HepG2 (cell line): ENCODE measurements around the gene FAM171A2. TPM values are rescaled to one million over a fixed set of nuclear protein-coding genes. Genes with fewer than 3 reads are reported as not detected.
A peak's percentile ranks its signal among the peaks of the same experiment; 100 is the strongest.

Experiments
- CREM ChIP-seq, 2 experiments: sonication (generic) in 1 of 2; formaldehyde crosslinking in 1 of 2; IDR thresholded peaks; 2 replicates each; pipeline versions ENCODE4 v1.4.0 to v1.6.1; 2016 to 2020; ENCODE audit warnings: antibody characterized with exemption in 1 of 2, mild to moderate bottlenecking in 1 of 2, missing genetic modification reagents in 1 of 2
- CSRNP1 ChIP-seq: sonication (generic); formaldehyde crosslinking; IDR thresholded peaks from 2 replicates; pipeline ENCODE4 v1.8.1; 2023; ENCODE audit warnings: mild to moderate bottlenecking, missing genetic modification reagents
- DNMT3B ChIP-seq: conservative IDR thresholded peaks from 2 replicates; pipeline ENCODE4 v1.6.1; 2016; ENCODE audit warnings: missing biosample characterization, control low read depth
- FOXC1 ChIP-seq: sonication (generic); formaldehyde crosslinking; IDR thresholded peaks from 2 replicates; pipeline ENCODE4 v1.8.0; 2022; ENCODE audit warnings: mild to moderate bottlenecking, missing genetic modification reagents, borderline replicate concordance
- FOXK1 ChIP-seq: sonication (generic); formaldehyde crosslinking; IDR thresholded peaks from 2 replicates; pipeline ENCODE4 v1.4.0; 2020; ENCODE audit warnings: low read depth, missing genetic modification reagents, borderline replicate concordance
- HBP1 ChIP-seq: IDR thresholded peaks from 2 replicates; pipeline ENCODE4 v1.6.1; 2016; ENCODE audit warnings: low read depth, control low read depth
- MAFF ChIP-seq: IDR thresholded peaks from 2 replicates; pipeline ENCODE4 v1.6.1; 2011; ENCODE audit warnings: low read depth, low read length, improper control_type of control experiment
- MTA3 ChIP-seq: sonication (generic); formaldehyde crosslinking; IDR thresholded peaks from 2 replicates; pipeline ENCODE4 v1.4.0; 2020; ENCODE audit warnings: missing genetic modification reagents
- PAF1 ChIP-seq: IDR thresholded peaks from 2 replicates; pipeline ENCODE4 v1.6.1; 2016; ENCODE audit warnings: missing genetic modification reagents, missing compliant biosample characterization
- PITX1 ChIP-seq: sonication (generic); formaldehyde crosslinking; IDR thresholded peaks from 2 replicates; pipeline ENCODE4 v1.5.1; 2020; ENCODE audit warnings: mild to moderate bottlenecking, missing genetic modification reagents
- SATB2 ChIP-seq: sonication (generic); formaldehyde crosslinking; IDR thresholded peaks from 2 replicates; pipeline ENCODE4 v1.5.0; 2020; ENCODE audit warnings: missing genetic modification reagents
- SCMH1 ChIP-seq: sonication (generic); formaldehyde crosslinking; IDR thresholded peaks from 2 replicates; pipeline ENCODE4 v1.9.0; 2021; ENCODE audit warnings: missing genetic modification reagents, mild to moderate bottlenecking, borderline replicate concordance
- SNAI1 ChIP-seq: sonication (generic); formaldehyde crosslinking; IDR thresholded peaks from 2 replicates; pipeline ENCODE4 v1.5.0; 2020; ENCODE audit warnings: mild to moderate bottlenecking, missing genetic modification reagents, borderline replicate concordance
- SRSF1 ChIP-seq: fragments of 200-400 bp; formaldehyde crosslinking; optimal IDR thresholded peaks from 2 replicates; pipeline ENCODE3; 2017; ENCODE audit warnings: mild to moderate bottlenecking, low read depth, low read length, moderate library complexity
- TRAFD1 ChIP-seq: sonication (generic); formaldehyde crosslinking; IDR thresholded peaks from 2 replicates; pipeline ENCODE4 v1.5.1; 2020; ENCODE audit warnings: missing genetic modification reagents, mild to moderate bottlenecking, borderline replicate concordance
- U2AF2 ChIP-seq: fragments of 200-400 bp; formaldehyde crosslinking; IDR thresholded peaks from 2 replicates; pipeline ENCODE4 v1.6.1; 2017; ENCODE audit warnings: low read depth, mild to moderate bottlenecking, low read length
- ZNF160 ChIP-seq: sonication (generic); formaldehyde crosslinking; IDR thresholded peaks from 2 replicates; pipeline ENCODE4 v1.8.0; 2022; ENCODE audit warnings: mild to moderate bottlenecking, inconsistent platforms, missing genetic modification reagents
- ZNF672 ChIP-seq: sonication (generic); formaldehyde crosslinking; IDR thresholded peaks from 2 replicates; pipeline ENCODE4 v1.8.1; 2022; ENCODE audit warnings: missing genetic modification reagents
- ZNF781 ChIP-seq: sonication (generic); formaldehyde crosslinking; IDR thresholded peaks from 2 replicates; pipeline ENCODE4 v1.5.1; 2020; ENCODE audit warnings: borderline replicate concordance, mild to moderate bottlenecking, missing genetic modification reagents; ENCODE audit errors: not compliant biosample characterization
- ZSCAN20 ChIP-seq: sonication (generic); formaldehyde crosslinking; IDR thresholded peaks from 2 replicates; pipeline ENCODE4 v1.4.0; 2020; ENCODE audit warnings: missing genetic modification reagents, mild to moderate bottlenecking, borderline replicate concordance
- polyA plus RNA-seq, 8 experiments: library from polyadenylated mRNA; depleted of rRNA in 3 of 8; stranded (reverse) in 7 of 8; unstranded in 1 of 8; fragments of >200 nt; fragmentation: Illumina TruSeq in 4 of 8; extraction: Trizol in 4 of 8; gene quantifications; 2 replicates each; pipeline versions ENCODE4 v1.2.1 to v1.2.3, GENCODE V29; 2011 to 2016; ENCODE audit warnings: low read depth in 4 of 8, missing spikeins in 1 of 8, mixed read lengths in 1 of 8; ENCODE audit not compliant: insufficient read depth in 1 of 8
- total RNA-seq, 5 experiments: library from RNA; depleted of rRNA; stranded (reverse); fragments of >200 nt; fragmentation: Illumina TruSeq; extraction: Trizol; gene quantifications; 2 replicates each; pipeline ENCODE4 v1.2.3, GENCODE V29; 2016; ENCODE audit warnings: low read depth in 1 of 5
- TF ChIP-seq, protein P1 (sequence below): sonication (generic); formaldehyde crosslinking; IDR thresholded peaks from 2 replicates; pipeline ENCODE4 v1.8.0; 2022; ENCODE audit warnings: low read depth, missing genetic modification reagents

FAM171A2 gene
- total and polyA plus RNA-seq, 2 of the 13 experiments (the other 11 are each of a cell fraction or from before 2014, with no cell fraction given) = 1.8 to 3.6 TPM

- TF ChIP-seq ZNF781 (CRISPR knock-in tag) (no peak), DNMT3B (no peak), U2AF2 (no peak), SCMH1 (no peak), FOXC1 (CRISPR knock-in tag) (no peak; the same call in 1 of the 2 replicates), MAFF (no peak), ZNF672 (CRISPR knock-in tag) (no peak), PAF1 (CRISPR knock-in tag) (no peak), SATB2 (CRISPR knock-in tag) (no peak), CSRNP1 (CRISPR knock-in tag) (peak; percentile 72; the same call in 1 of the 2 replicates), PITX1 (CRISPR knock-in tag) (peak; percentile 93), SNAI1 (CRISPR knock-in tag) (no peak), ZNF160 (peak; percentile 41; the same call in 1 of the 2 replicates), CREM (IDR thresholded peaks at IDR 0.05) (0 out of 2 replicates have a peak, but pooled peaks have one; percentile 35), CREM (CRISPR knock-in tag; IDR thresholded peaks at IDR 0.05) (no peak), FOXK1 (CRISPR knock-in tag) (peak; percentile 22; the same call in 1 of the 2 replicates), TRAFD1 (CRISPR knock-in tag) (no peak), ZSCAN20 (CRISPR knock-in tag) (peak; percentile 75; the same call in 1 of the 2 replicates), HBP1 (CRISPR knock-in tag) (no peak), MTA3 (CRISPR knock-in tag) (no peak), SRSF1 (peak; percentile 41)
- TF ChIP-seq, protein P1, sequence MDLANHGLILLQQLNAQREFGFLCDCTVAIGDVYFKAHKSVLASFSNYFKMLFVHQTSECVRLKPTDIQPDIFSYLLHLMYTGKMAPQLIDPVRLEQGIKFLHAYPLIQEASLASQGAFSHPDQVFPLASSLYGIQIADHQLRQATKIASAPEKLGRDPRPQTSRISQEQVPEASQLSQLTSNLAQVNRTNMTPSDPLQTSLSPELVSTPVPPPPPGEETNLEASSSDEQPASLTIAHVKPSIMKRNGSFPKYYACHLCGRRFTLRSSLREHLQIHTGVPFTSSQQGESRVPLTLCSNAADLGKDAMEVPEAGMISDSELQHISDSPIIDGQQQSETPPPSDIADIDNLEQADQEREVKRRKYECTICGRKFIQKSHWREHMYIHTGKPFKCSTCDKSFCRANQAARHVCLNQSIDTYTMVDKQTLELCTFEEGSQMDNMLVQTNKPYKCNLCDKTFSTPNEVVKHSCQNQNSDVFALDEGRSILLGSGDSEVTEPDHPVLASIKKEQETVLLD (CRISPR knock-in tag) = no peak; the same call in 1 of the 2 replicates
These were observed 10.9 kb upstream of the FAM171A2 start (continued) for GRCh38 chr17:44374306-44375195.
